ENCODE measurements around the gene OSBPL1A.

DNA sequence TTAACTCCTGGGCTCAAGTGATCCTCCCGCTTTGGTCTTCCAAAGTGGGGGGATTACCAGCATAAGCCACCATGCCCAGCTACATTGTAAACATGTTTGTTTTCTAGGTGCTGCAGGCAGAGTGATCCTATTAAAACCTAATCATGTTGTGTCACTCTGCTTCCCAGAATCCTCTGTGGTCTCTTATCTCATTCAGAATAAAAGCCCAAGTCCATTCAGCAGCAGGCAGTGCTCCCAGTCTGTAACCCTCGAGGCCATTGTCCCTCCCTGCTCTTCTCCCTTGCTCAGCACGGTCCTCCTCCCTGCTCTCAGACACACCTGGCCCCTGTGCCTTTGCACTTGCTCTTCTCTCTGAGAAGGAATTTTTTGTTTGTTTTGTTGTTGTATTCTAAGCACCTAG is 269.9 kb downstream of the OSBPL1A start:
- no peak for TF ChIP-seq LARP7 (IDR thresholded peaks at IDR 0.05)
- no peak for TF ChIP-seq SMC3 (IDR thresholded peaks at IDR 0.05; ENCODE audit: borderline replicate concordance, low read length)
- TF ChIP-seq POLR2A (IDR thresholded peaks at IDR 0.05; ENCODE audit: low read depth, low read length): no peak
- no peak for TF ChIP-seq CBFB (IDR thresholded peaks at IDR 0.05; ENCODE audit: low read depth)
- TF ChIP-seq MYB (IDR thresholded peaks at IDR 0.05; ENCODE audit: borderline replicate concordance, low read depth, low read length): no peak
- TF ChIP-seq, protein P1, sequence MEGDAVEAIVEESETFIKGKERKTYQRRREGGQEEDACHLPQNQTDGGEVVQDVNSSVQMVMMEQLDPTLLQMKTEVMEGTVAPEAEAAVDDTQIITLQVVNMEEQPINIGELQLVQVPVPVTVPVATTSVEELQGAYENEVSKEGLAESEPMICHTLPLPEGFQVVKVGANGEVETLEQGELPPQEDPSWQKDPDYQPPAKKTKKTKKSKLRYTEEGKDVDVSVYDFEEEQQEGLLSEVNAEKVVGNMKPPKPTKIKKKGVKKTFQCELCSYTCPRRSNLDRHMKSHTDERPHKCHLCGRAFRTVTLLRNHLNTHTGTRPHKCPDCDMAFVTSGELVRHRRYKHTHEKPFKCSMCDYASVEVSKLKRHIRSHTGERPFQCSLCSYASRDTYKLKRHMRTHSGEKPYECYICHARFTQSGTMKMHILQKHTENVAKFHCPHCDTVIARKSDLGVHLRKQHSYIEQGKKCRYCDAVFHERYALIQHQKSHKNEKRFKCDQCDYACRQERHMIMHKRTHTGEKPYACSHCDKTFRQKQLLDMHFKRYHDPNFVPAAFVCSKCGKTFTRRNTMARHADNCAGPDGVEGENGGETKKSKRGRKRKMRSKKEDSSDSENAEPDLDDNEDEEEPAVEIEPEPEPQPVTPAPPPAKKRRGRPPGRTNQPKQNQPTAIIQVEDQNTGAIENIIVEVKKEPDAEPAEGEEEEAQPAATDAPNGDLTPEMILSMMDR (IDR thresholded peaks at IDR 0.05 in 2 of 3, conservative IDR thresholded peaks at IDR 0.05 in 1 of 3; ENCODE audit: control insufficient read depth in 2 of 3, extremely low read depth in 1 of 3, insufficient read depth in 1 of 3, low read depth in 3 of 3, low read length in 3 of 3): no peak
- no peak for TF ChIP-seq EP300 (IDR thresholded peaks at IDR 0.05; ENCODE audit: borderline replicate concordance in 1 of 2, control insufficient read depth in 1 of 2, low read depth in 2 of 2, low read length in 2 of 2)
- no peak for TF ChIP-seq USF2 (IDR thresholded peaks at IDR 0.05; ENCODE audit: borderline replicate concordance, low read depth, low read length)
- no peak for TF ChIP-seq ZBTB11 (CRISPR knock-in tag; IDR thresholded peaks at IDR 0.05)
